A549 (cell line): ENCODE data around the gene FBXO7. TPM values are rescaled to one million over a fixed set of nuclear protein-coding genes. Genes with fewer than 3 reads are reported as not detected.

Experiments
- polyA plus RNA-seq, 4 experiments: library from polyadenylated mRNA; depleted of rRNA in 3 of 4; stranded (reverse); fragments of >200 nt; fragmentation: RNase III in 1 of 4; extraction: RNeasy Plus Mini Kit Qiagen cat#74134 plus additional on column Dnase treatment in 1 of 4; gene quantifications; 2 replicates in 3 of 4; 3 replicates in 1 of 4; pipeline ENCODE4 v1.2.3, GENCODE V29; 2011 to 2017

Gene FBXO7
- polyA plus RNA-seq, 2 of the 4 experiments (the other 2 are of a cell fraction), result 58.0 to 131 TPM

Other genes starting within 250 kb of the FBXO7 start
- gene SLC5A4, start 219.5 kb upstream of the FBXO7 start, polyA plus RNA-seq (2011; rRNA removed), result not detected in 2 replicates
- not detected in 3 replicates for gene SLC5A4, start 219.5 kb upstream of the FBXO7 start, polyA plus RNA-seq (2017; fragmentation: RNase III; extraction: RNeasy Plus Mini Kit Qiagen cat#74134 plus additional on column Dnase treatment)
- gene RFPL3, start 116.9 kb upstream of the FBXO7 start, polyA plus RNA-seq (2011; rRNA removed), result not detected in 2 replicates
- not detected in 3 replicates for gene RFPL3, start 116.9 kb upstream of the FBXO7 start, polyA plus RNA-seq (2017; fragmentation: RNase III; extraction: RNeasy Plus Mini Kit Qiagen cat#74134 plus additional on column Dnase treatment)
- 115 and 122 TPM in 2 replicates for gene RTCB, start 62.6 kb upstream of the FBXO7 start, polyA plus RNA-seq (2011; rRNA removed)
- gene RTCB, start 62.6 kb upstream of the FBXO7 start, polyA plus RNA-seq (2017; fragmentation: RNase III; extraction: RNeasy Plus Mini Kit Qiagen cat#74134 plus additional on column Dnase treatment), result 91.3 to 95.7 TPM (median 93.3 TPM) in 3 replicates
- gene BPIFC, start 10.4 kb upstream of the FBXO7 start, polyA plus RNA-seq (2011; rRNA removed), result not detected in 2 replicates
- not detected in 3 replicates for gene BPIFC, start 10.4 kb upstream of the FBXO7 start, polyA plus RNA-seq (2017; fragmentation: RNase III; extraction: RNeasy Plus Mini Kit Qiagen cat#74134 plus additional on column Dnase treatment)